GM12891 (cell line): ENCODE data around the gene SCAPER.

Experiments used
- POLR2A ChIP-seq: IDR thresholded peaks from 2 replicates; pipeline ENCODE4 v1.6.1; 2011; ENCODE audit warnings: low read depth, low read length, control low read depth
- POLR2AphosphoS5 ChIP-seq: IDR thresholded peaks from 2 replicates; pipeline ENCODE4 v1.6.1; 2011; ENCODE audit warnings: low read depth, low read length, control low read depth

- TF ChIP-seq POLR2A (no peak), POLR2AphosphoS5 (no peak)
Measured at GRCh38 chr15:76502678-76503077, 402.5 kb downstream of the SCAPER start.
